GM21576 (cell line): Measurements from ENCODE around the gene PCDHGA3.
A peak's percentile ranks its signal among the peaks of the same experiment; 100 is the strongest.
"Not testable (repeated sequence)": the region's sequence is repeated elsewhere in the genome, so short reads cannot be mapped to it uniquely, and the experiment has no call there.

Source experiments
- ATAC-seq: cut with Tn5 transposase; IDR thresholded peaks from one replicate; pipeline ENCODE4 v1.9.1; 2021; ENCODE audit warnings: mild to moderate bottlenecking, moderate library complexity; ENCODE audit not compliant: unreplicated experiment

Gene PCDHGA3

GRCh38 chr5:141382469-141383294, 39.1 kb downstream of the PCDHGA3 start, which contains the start of gene PCDHGA7:
Gene PCDHGA7, plus strand, starts transcription at chr5:141382742. Its CDS starts 158 bp downstream, at chr5:141382900.
- no peak for ATAC-seq

- ATAC-seq: no peak
Measured at GRCh38 chr5:141383345-141383744, 39.7 kb downstream of the PCDHGA3 start.

- no peak for ATAC-seq
Measured at GRCh38 chr5:141384471-141385267, 41.0 kb downstream of the PCDHGA3 start.

GRCh38 chr5:141387557-141388311, 44.1 kb downstream of the PCDHGA3 start, which contains the start of gene PCDHGB4:
Gene PCDHGB4, plus strand, starts transcription at chr5:141387698. Its CDS starts 187 bp downstream, at chr5:141387885.
- peak; percentile 76 for ATAC-seq

- no peak for ATAC-seq
Measured at GRCh38 chr5:141388661-141389060, 45.0 kb downstream of the PCDHGA3 start.

- ATAC-seq: no peak
Measured at GRCh38 chr5:141389153-141390042, 45.8 kb downstream of the PCDHGA3 start.

GRCh38 chr5:141392429-141393198, 49.0 kb downstream of the PCDHGA3 start, which contains the start of gene PCDHGA8:
Gene PCDHGA8, plus strand, starts transcription at chr5:141392633. Its CDS starts 181 bp downstream, at chr5:141392814.
- no peak for ATAC-seq

- no peak for ATAC-seq
Measured at GRCh38 chr5:141393267-141393666, 49.6 kb downstream of the PCDHGA3 start.

- not testable (repeated sequence) for ATAC-seq
Measured at GRCh38 chr5:141394401-141395187, 51.0 kb downstream of the PCDHGA3 start.
